GM18520 (cell line): ENCODE data around the gene TTBK1.

Source experiments
- ATAC-seq: cut with Tn5 transposase; IDR thresholded peaks from one replicate; pipeline ENCODE4 v1.9.1; 2021; ENCODE audit not compliant: unreplicated experiment

TTBK1 gene

DNA sequence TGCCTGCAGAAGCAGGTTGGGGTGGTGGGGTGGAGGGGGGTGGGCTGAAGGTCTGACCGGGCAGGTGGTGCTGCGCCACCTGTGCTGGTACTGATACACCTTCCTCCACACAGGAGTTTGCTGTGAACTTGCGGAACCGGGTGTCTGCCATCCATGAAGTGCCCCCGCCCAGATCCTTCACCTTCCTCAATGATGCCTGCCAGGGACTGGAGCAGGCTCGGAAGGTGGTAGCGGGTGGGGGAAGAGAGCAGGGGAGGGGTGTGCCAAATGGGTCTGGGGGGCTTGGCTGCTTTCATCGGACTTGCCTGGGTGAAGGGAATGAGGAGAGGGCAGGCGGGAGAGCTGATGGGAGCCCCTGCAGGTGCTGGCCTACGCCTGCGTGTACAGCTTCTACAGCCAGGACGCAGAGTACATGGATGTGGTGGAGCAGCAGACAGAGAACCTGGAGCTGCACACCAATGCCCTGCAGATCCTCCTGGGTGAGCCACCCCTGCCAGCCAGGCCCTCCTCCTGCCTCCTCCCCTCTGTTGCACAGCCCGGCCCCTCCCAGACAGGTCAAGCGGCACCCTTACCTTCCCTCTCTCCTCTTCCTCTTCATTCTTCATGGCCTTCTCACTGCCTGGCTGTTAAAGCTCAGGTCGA is 20.7 kb upstream of the TTBK1 start:
- ATAC-seq = no peak

GRCh38 chr6:43223175-43223574 is 20.1 kb upstream of the TTBK1 start:
- ATAC-seq = no peak

DNA sequence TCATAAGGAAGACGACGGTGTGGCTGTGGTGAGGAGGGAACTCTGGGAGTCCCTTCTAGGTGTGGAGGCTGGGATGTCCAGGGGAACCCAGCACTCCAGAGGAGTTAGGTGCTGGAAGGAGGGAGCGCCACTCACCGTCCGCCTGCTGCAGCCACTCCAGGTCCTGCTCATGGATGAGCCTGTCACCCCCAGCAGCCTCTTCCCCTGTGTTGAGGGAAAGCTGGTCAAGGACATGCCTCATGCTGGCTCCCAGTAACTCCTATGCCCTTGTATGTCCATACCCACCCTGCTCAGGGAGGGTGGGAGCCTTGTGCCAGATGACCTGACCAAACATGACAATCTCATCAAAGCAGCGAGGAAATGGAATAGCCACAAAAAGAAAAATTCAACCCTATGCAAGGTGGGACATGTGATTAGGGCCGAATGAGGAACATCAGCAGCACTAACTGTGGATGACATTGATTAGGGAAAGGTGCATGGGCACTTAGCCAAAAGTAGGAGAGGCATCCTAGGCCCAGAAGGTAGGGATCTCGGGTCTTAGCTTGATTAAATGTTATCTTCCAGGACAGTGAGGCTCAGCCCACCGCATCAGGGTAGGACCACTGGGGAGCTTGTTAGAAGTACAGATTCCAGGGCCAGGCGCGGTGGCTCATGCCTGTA is 17.0 kb upstream of the TTBK1 start:
- ATAC-seq = no peak

DNA sequence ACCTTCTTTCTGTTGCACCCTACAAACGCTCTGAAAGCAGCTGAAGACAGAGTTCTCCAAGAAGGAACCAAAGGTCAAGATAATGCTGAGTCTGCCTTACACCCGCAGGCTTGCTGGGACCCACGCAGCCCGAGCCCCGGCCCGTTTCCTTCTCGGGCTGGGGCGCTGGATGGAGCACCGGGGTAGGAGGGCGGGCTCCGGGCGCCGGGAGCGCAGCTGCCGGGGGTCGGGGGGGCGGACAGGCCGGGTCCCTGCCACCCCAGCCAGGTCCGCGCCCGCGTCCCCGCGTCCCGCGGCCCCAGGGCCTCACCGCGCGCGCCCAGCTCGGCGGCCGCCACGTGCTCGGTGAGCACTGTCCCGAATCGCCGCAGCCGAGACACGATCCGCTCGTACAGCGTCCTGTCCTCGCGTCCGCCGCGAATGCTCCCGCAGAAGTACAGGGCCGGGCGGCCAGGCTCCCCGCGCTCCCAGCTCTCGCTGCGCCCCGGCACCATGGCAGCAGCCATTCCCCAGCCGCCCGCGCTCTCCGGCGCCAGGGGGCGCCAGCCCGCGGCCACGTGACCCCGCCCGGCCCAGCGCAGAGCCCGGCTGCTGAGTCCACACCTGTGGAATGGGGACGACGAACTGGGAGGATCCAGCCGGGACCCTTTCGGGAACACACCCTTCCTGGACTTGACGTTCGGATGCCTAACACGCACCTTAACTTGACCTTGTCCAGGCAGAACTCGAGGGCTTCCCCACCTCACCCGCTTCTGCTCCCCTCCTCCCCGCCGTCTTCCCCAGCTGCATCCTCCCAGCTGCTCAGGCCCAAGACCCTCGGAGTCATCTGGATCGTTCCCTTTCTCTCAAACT is 14.1 kb upstream of the TTBK1 start, which contains the start of gene DNPH1:
TSS of gene DNPH1 (minus strand) at position 531 of the 852 bp plus-strand sequence. CDS start at position 506, 25 bp downstream.
- peak; percentile 71 for ATAC-seq

DNA sequence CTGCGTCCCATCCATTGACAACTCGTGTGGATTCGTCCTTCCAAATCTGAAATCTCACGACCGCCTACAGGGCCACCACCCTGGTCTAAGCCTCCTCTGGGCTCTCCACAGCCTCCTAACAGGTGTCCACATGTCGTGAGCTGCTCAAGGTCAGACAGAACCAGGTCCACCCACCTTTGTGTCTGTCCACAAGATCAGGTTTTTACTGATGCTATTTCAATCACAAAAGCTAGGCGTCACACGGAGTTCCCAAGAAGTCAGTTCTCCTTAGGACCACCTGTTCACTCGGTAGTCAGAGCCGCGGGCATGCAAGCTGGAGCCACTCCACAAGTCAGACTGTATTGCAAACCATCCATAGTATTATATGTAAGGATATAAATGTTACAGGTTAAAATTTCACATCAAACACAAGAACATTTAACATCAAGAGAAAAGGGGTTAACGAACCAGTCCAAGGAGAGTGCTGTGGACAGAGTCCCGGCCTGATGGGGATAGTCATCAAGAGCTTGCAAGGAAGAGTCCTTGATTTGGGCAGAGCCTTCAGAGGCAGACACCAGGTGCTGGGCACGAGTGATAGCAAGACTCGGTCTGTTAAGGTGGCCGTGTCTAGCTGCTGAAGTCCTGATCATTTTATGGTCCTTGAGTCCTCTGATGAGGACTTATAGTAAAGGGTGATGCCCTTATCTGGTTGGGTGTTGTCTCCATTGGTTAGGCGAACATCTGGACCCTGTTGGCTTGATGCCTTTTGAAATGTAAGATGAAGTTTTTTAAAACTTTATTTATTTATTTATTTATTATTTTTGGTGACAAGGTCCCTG is 13.3 kb upstream of the TTBK1 start:
- no peak for ATAC-seq

- no peak for ATAC-seq
Measured at GRCh38 chr6:43231053-43231452, 12.2 kb upstream of the TTBK1 start.

DNA sequence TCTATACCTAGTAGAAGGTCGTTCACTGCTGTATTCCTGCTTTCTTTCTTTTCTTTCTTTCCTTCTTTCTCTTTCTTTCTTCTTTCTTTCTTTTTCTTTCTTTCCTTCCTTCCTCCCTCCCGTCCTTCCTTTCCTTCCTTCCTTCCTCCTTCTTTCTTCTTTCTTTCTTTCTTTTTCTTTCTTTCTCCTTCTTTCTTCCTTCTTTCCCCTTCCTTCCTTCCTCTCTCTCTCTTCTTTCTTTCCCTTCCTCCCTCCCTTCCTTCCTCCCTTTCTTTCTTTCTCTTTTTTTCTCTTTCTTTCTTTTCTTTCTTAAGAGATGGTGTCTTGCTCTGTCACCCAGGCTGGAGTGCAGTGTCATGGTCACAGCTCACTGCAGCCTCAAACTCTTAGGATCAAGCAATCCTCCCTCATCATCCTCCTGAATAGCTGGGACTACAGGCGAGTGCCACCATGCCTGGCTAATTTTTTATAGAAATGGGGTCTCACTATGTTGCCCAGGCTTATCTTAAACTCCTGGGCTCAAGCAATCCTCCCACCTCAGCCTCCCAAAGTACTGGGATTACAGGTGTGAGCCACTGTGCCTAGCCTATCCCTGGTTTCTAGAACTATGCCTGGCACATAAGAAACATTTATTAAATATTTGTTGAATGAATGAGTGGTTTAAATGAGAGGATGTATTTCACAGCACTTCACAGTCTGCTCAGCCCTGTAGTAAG is 11.4 kb upstream of the TTBK1 start:
- no peak for ATAC-seq

GRCh38 chr6:43235841-43236240 is 7.4 kb upstream of the TTBK1 start:
- no peak for ATAC-seq

- ATAC-seq = no peak
Measured at GRCh38 chr6:43239054-43239453, 4.2 kb upstream of the TTBK1 start.

- no peak for ATAC-seq
Measured at GRCh38 chr6:43240950-43241349, 2.3 kb upstream of the TTBK1 start.

DNA sequence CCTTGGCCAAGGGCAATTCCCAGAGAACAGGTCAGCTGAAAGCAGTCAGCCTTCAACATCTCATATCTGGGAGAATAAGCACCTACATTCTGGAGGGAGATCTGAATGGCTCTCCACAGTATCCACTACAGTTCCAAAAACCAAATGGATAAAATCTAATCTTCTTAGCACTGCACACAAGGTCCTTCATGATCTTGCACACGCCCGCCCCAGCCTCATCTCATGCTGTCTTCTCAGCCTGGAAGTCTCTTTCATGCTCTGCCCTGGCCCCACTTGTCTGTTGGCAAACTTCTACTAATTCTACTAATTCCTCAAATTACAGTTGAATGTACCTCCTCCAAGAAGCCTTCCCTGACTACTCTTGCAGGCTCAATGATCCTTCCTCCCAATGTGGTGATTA is 1.8 kb upstream of the TTBK1 start:
- ATAC-seq = no peak

DNA sequence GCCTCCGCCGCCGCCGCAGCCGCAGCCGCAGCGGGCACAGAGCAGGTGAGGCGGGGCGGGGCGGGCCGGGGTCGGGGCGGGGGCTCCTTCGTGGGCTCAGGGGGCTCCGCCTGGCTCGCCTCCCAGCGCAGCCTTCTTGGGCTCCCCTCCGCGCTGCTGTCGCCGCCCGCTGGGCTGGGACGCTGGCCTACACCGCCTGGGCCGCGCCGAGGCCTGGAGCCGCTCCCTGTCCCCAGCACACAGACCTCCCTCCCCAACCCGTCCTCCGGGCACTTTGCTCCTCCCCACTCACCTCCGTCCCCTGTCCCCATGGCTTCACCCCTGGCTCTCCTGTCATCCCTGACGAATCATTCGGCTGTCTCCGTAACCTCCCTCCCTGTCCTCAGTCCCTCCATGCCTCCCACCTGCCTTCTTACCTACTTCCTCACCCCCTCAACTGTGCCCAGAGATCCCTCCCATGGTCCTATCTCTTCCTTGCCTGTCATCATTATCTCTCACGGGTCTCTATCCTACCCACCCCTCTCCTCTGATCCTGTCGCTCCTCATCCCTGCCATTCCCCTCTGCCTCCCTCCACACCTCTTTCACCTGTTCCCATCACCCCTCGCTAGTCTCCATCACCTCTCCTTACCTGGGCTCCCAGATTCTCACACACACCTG is 512 bp downstream of the TTBK1 start:
- no peak for ATAC-seq

DNA sequence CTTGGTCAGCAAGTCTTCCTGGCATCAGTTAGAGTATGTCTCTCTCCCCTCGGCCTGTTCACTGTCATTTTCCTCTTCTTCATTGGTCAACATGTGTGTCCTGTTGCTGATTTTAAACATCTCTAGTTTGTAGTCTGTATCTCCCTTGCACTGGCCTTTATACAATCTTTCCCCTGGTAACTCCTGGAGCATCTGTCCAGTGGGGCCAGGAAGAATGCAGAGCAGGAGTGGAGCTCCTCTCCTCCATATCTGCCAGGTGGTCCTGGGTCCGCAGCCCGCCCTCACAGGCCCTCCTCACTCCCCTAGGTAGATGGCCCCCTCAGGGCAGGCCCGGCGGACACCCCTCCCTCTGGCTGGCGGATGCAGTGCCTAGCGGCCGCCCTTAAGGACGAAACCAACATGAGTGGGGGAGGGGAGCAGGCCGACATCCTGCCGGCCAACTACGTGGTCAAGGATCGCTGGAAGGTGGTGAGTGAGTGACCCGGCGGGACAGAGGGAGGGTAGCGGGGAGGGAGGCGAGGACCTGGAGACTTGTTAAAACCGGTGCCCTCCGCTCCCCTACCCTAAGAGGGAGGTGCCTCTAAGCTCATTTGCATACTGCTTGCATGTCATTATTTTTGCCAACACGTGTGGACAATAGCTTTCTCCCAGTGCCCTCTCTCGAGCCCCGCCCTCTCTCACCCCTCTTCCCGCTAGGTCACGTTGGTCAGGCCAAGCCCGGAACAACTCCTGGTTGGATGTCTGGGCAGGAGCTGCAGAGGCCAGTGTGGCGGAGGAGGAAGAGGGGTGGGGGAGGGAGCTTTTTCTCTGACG is 3.2 kb downstream of the TTBK1 start:
- no peak for ATAC-seq

DNA sequence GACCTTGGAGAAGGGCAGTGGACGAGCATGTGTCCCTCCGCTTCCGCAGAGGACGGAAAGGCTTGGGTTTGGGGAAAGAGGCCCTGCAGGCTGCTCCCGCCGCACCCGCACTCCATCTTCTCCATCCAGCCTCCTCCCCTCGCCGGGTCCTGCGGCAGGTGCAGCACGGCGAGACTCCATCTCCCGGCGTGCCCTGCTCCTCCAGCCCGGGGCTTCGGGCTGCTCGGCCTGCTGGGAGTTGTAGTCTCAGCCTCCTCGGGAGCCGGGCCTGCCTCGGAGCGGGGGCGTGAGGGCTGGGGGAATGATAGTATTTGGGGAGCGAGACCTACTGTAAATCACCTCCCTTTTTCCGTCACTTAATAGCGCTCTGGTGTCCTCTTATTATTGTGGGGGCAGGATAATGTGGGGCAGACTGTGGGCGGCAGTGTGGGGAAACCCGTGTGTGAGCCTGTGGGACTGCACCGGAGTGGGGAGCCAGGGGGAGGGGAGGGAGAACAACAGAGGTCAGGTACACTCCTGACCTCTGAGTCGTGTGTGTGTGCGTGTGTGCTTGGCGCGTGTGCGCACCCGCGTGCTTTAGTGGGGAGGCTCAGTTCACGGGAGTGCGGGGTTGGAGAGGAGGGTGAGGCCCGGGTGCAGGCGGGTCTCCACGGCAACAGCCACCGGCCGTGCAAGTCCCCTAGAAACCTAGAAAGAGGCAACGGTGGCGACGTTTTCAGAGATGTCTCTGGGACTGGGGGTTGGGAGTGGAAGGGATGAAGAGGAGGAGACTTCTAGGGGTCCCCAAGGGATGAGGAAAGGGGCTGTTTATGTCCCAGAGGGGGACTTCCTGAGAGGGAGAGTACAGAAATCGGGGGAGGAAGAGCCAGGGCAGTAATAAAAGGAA is 4.1 kb downstream of the TTBK1 start:
- no peak for ATAC-seq

- ATAC-seq = no peak
Measured at GRCh38 chr6:43248101-43248500, 4.8 kb downstream of the TTBK1 start.

- ATAC-seq = no peak
Measured at GRCh38 chr6:43248791-43249190, 5.5 kb downstream of the TTBK1 start.

DNA sequence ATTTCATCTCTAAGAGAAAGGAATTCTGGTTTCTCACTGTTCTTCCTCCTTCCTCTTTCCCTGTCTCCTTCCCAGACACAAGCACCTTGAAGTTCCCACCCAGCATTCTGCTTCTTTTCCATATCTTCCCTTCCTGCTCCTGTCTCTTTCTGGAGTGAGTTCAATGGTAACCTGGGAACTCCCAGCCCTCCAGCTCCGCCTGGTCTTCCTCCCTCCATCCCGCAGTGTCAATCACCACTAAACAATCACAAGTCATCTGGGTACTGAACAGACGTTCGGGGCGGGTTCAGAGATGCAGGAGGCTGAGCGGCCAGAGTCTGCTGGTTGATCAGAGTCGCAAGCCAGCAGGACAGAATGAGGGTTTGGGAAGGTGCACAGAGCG is 7.7 kb downstream of the TTBK1 start:
- ATAC-seq = no peak

DNA sequence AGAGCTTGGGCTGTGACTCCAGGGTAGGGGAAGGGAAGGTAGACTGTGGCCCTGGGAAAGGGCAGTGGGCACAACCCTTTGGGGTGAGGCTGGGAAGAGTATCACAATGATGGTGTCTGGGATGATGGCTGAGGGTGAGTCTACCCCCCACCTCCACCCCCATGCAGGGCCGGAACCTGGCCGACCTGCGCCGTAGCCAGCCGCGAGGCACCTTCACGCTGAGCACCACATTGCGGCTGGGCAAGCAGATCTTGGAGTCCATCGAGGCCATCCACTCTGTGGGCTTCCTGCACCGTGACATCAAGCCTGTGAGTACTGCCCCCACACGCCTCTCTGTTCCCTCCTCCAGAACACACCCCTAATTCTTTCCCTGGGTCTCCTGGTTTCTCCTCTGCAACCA is 10.1 kb downstream of the TTBK1 start:
- ATAC-seq = no peak
